ENCODE data around the gene DUOXA2.

The DUOXA2 gene

GRCh38 chr15:45088801-45089711 is 25.1 kb upstream of the DUOXA2 start:
- no peak for DNase-seq (ENCODE audit: low spot score)
- Mint-ChIP-seq H3K4me1 (ENCODE audit: low read depth) (no peaks in the 10 kb centered on the region), H3K27me3 (ENCODE audit: low read depth) (peaks cover 21% of the 10 kb centered on the region), H3K4me3 (no peak overlapping the region), H3K27ac (no peak overlapping the region), H3K36me3 (ENCODE audit: low read depth) (no peaks in the 10 kb centered on the region), H3K9me3 (no peaks in the 10 kb centered on the region)

- Mint-ChIP-seq H3K9me3 (no peaks in the 10 kb centered on the region), H3K27me3 (ENCODE audit: low read depth) (peaks cover 21% of the 10 kb centered on the region), H3K27ac (no peak overlapping the region), H3K36me3 (ENCODE audit: low read depth) (no peaks in the 10 kb centered on the region), H3K4me3 (no peak overlapping the region), H3K4me1 (ENCODE audit: low read depth) (no peaks in the 10 kb centered on the region)
- DNase-seq (ENCODE audit: low spot score), result no peak
Observed at GRCh38 chr15:45089712-45090373, 24.3 kb upstream of the DUOXA2 start.

GRCh38 chr15:45091161-45091560 is 23.0 kb upstream of the DUOXA2 start:
- H3K36me3 Mint-ChIP-seq (ENCODE audit: low read depth), result no peaks in the 10 kb centered on the region
- DNase-seq (ENCODE audit: low spot score), result no peak
- no peaks in the 10 kb centered on the region for H3K4me1 Mint-ChIP-seq (ENCODE audit: low read depth)
- peaks cover 17% of the 10 kb centered on the region for H3K27me3 Mint-ChIP-seq (ENCODE audit: low read depth)
- no peaks in the 10 kb centered on the region for H3K9me3 Mint-ChIP-seq
- H3K27ac Mint-ChIP-seq, result no peak overlapping the region
- no peak overlapping the region for H3K4me3 Mint-ChIP-seq

GRCh38 chr15:45091576-45091975 is 22.6 kb upstream of the DUOXA2 start:
- H3K27me3 Mint-ChIP-seq (ENCODE audit: low read depth), result peaks cover 17% of the 10 kb centered on the region
- no peak overlapping the region for H3K27ac Mint-ChIP-seq
- DNase-seq (ENCODE audit: low spot score), result no peak
- H3K36me3 Mint-ChIP-seq (ENCODE audit: low read depth), result no peaks in the 10 kb centered on the region
- no peaks in the 10 kb centered on the region for H3K4me1 Mint-ChIP-seq (ENCODE audit: low read depth)
- no peak overlapping the region for H3K4me3 Mint-ChIP-seq
- H3K9me3 Mint-ChIP-seq, result no peaks in the 10 kb centered on the region

GRCh38 chr15:45093013-45093412 is 21.1 kb upstream of the DUOXA2 start:
- no peaks in the 10 kb centered on the region for H3K4me1 Mint-ChIP-seq (ENCODE audit: low read depth)
- no peak for DNase-seq (ENCODE audit: low spot score)
- H3K27me3 Mint-ChIP-seq (ENCODE audit: low read depth), result peaks cover 14% of the 10 kb centered on the region
- H3K9me3 Mint-ChIP-seq, result no peaks in the 10 kb centered on the region
- H3K27ac Mint-ChIP-seq, result no peak overlapping the region
- no peaks in the 10 kb centered on the region for H3K36me3 Mint-ChIP-seq (ENCODE audit: low read depth)
- no peak overlapping the region for H3K4me3 Mint-ChIP-seq

GRCh38 chr15:45093622-45094357 is 20.3 kb upstream of the DUOXA2 start:
- H3K9me3 Mint-ChIP-seq, result no peaks in the 10 kb centered on the region
- H3K27ac Mint-ChIP-seq, result no peak overlapping the region
- no peaks in the 10 kb centered on the region for H3K36me3 Mint-ChIP-seq (ENCODE audit: low read depth)
- H3K27me3 Mint-ChIP-seq (ENCODE audit: low read depth), result peaks cover 14% of the 10 kb centered on the region
- H3K4me1 Mint-ChIP-seq (ENCODE audit: low read depth), result no peaks in the 10 kb centered on the region
- H3K4me3 Mint-ChIP-seq, result no peak overlapping the region
- DNase-seq (ENCODE audit: low spot score), result no peak

GRCh38 chr15:45094358-45094730 is 19.8 kb upstream of the DUOXA2 start:
- Mint-ChIP-seq H3K36me3 (ENCODE audit: low read depth) (no peaks in the 10 kb centered on the region), H3K27me3 (ENCODE audit: low read depth) (peaks cover 12% of the 10 kb centered on the region), H3K9me3 (no peaks in the 10 kb centered on the region), H3K4me1 (ENCODE audit: low read depth) (no peaks in the 10 kb centered on the region), H3K27ac (no peak overlapping the region), H3K4me3 (no peak overlapping the region)
- DNase-seq (ENCODE audit: low spot score), result no peak

- no peaks in the 10 kb centered on the region for H3K4me1 Mint-ChIP-seq (ENCODE audit: low read depth)
Observed at GRCh38 chr15:45095661-45096060, 18.5 kb upstream of the DUOXA2 start.

GRCh38 chr15:45097466-45097865 is 16.7 kb upstream of the DUOXA2 start:
- DNase-seq (ENCODE audit: low spot score), result no peak
- Mint-ChIP-seq H3K27ac (no peak overlapping the region), H3K27me3 (ENCODE audit: low read depth) (no peaks in the 10 kb centered on the region), H3K4me3 (no peak overlapping the region), H3K4me1 (ENCODE audit: low read depth) (no peaks in the 10 kb centered on the region), H3K9me3 (no peaks in the 10 kb centered on the region), H3K36me3 (ENCODE audit: low read depth) (no peaks in the 10 kb centered on the region)

More at GRCh38 chr15:45095661-45096060, 18.5 kb upstream of the DUOXA2 start:
- Mint-ChIP-seq H3K27me3 (ENCODE audit: low read depth) (peaks cover 8% of the 10 kb centered on the region), H3K36me3 (ENCODE audit: low read depth) (no peaks in the 10 kb centered on the region), H3K27ac (no peak overlapping the region), H3K9me3 (no peaks in the 10 kb centered on the region), H3K4me3 (no peak overlapping the region)
- no peak for DNase-seq (ENCODE audit: low spot score)

GRCh38 chr15:45099549-45100165 is 14.5 kb upstream of the DUOXA2 start:
- DNase-seq (ENCODE audit: low spot score), result no peak
- Mint-ChIP-seq H3K27ac (no peak overlapping the region), H3K9me3 (no peaks in the 10 kb centered on the region), H3K36me3 (ENCODE audit: low read depth) (no peaks in the 10 kb centered on the region), H3K4me1 (ENCODE audit: low read depth) (no peaks in the 10 kb centered on the region), H3K4me3 (no peak overlapping the region), H3K27me3 (ENCODE audit: low read depth) (no peaks in the 10 kb centered on the region)

- no peak for DNase-seq (ENCODE audit: low spot score)
- Mint-ChIP-seq H3K9me3 (no peaks in the 10 kb centered on the region), H3K27ac (no peak overlapping the region), H3K27me3 (ENCODE audit: low read depth) (peaks cover 5% of the 10 kb centered on the region), H3K36me3 (ENCODE audit: low read depth) (no peaks in the 10 kb centered on the region), H3K4me1 (ENCODE audit: low read depth) (no peaks in the 10 kb centered on the region), H3K4me3 (no peak overlapping the region)
Observed at GRCh38 chr15:45100884-45101625, 13.1 kb upstream of the DUOXA2 start.

- Mint-ChIP-seq H3K27me3 (ENCODE audit: low read depth) (peaks cover 5% of the 10 kb centered on the region), H3K4me1 (ENCODE audit: low read depth) (no peaks in the 10 kb centered on the region), H3K9me3 (no peaks in the 10 kb centered on the region), H3K4me3 (no peak overlapping the region), H3K36me3 (ENCODE audit: low read depth) (no peaks in the 10 kb centered on the region), H3K27ac (no peak overlapping the region)
- DNase-seq (ENCODE audit: low spot score), result no peak
Observed at GRCh38 chr15:45101749-45102148, 12.4 kb upstream of the DUOXA2 start.

GRCh38 chr15:45102226-45102625 is 11.9 kb upstream of the DUOXA2 start:
- DNase-seq (ENCODE audit: low spot score), result no peak
- Mint-ChIP-seq H3K4me3 (no peak overlapping the region), H3K36me3 (ENCODE audit: low read depth) (no peaks in the 10 kb centered on the region), H3K27ac (no peak overlapping the region), H3K27me3 (ENCODE audit: low read depth) (peaks cover 5% of the 10 kb centered on the region), H3K4me1 (ENCODE audit: low read depth) (no peaks in the 10 kb centered on the region), H3K9me3 (no peaks in the 10 kb centered on the region)

All from T-helper 2 cell treated with Interferon-gamma antibody and Interleukin-4, amounts not matched to agents 5 μg/mL and 100 μg/mL, for 36 hours (primary cell).